ENCODE data around the gene PROKR1. TPM values are rescaled to one million over a fixed set of nuclear protein-coding genes. Genes with fewer than 3 reads are reported as not detected.
A peak's percentile ranks its signal among the peaks of the same experiment; 100 is the strongest.
"Not testable (repeated sequence)": the region's sequence is repeated elsewhere in the genome, so short reads cannot be mapped to it uniquely, and the experiment has no call there.

Gene PROKR1
- total RNA-seq, 2 experiments from 2014 or later, result not detected

DNA sequence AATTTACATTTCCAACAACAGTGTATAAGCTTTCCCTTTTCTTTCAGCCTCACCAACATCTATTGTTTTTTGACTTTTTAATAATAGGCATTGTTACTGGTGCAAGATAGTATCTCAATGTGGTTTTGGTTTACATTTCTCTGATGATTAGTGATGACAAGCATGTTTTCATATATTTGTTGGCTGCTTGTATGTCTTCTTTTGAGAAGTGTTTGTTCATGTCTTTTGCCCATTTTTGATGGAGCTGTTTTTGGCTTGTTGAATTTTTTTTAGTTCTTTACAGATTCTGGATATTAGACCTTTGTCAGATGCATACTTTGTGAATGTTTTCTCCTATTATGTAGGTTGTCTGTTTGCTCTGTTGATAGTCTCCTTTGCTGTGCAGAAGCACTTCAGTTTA, 32.1 kb downstream of the PROKR1 start:
- Mint-ChIP-seq H3K36me3 (ENCODE audit: low read depth) (peaks cover 9% of the 10 kb centered on the region), H3K27ac (no peak overlapping the region), H3K9me3 (peaks cover 3% of the 10 kb centered on the region), H3K27me3 (no peaks in the 10 kb centered on the region), H3K4me3 (no peak overlapping the region), H3K4me1 (ENCODE audit: low read depth) (no peaks in the 10 kb centered on the region)
- Histone ChIP-seq H3K36me3 (ENCODE audit: insufficient read depth, low read length) (no peaks in the 10 kb centered on the region), H3K4me1 (ENCODE audit: insufficient read depth, low read length) (no peaks in the 10 kb centered on the region), H3K27me3 (ENCODE audit: control insufficient read depth in 1 of 2, insufficient read depth in 2 of 2, low read length in 2 of 2) (peaks cover 0 to 3% of the 10 kb centered on the region in 2 experiments), H3K9me3 (ENCODE audit: control insufficient read depth in 1 of 2, insufficient read depth in 1 of 2, low read length in 2 of 2) (no peaks in the 10 kb centered on the region), H3K27ac (ENCODE audit: low read depth in 1 of 2, low read length in 2 of 2) (no peak overlapping the region), H3K4me3 (ENCODE audit: low read length) (no peak overlapping the region)
- TF ChIP-seq, protein P1, sequence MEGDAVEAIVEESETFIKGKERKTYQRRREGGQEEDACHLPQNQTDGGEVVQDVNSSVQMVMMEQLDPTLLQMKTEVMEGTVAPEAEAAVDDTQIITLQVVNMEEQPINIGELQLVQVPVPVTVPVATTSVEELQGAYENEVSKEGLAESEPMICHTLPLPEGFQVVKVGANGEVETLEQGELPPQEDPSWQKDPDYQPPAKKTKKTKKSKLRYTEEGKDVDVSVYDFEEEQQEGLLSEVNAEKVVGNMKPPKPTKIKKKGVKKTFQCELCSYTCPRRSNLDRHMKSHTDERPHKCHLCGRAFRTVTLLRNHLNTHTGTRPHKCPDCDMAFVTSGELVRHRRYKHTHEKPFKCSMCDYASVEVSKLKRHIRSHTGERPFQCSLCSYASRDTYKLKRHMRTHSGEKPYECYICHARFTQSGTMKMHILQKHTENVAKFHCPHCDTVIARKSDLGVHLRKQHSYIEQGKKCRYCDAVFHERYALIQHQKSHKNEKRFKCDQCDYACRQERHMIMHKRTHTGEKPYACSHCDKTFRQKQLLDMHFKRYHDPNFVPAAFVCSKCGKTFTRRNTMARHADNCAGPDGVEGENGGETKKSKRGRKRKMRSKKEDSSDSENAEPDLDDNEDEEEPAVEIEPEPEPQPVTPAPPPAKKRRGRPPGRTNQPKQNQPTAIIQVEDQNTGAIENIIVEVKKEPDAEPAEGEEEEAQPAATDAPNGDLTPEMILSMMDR (IDR thresholded peaks at IDR 0.05), result no peak
- DNase-seq (no peak), ATAC-seq (ENCODE audit: poor library complexity) (no peak)
- CTCF ChIA-PET, result interaction anchor here (0.7 kb wide), 1 partner anchor 232 kb away, joined by 5 read pairs; no protein-coding TSS in a partner anchor
- POLR2A ChIA-PET, result no interaction called here
- intact Hi-C loops (cut with DNase I, micrococcal nuclease), result no loop called here

DNA sequence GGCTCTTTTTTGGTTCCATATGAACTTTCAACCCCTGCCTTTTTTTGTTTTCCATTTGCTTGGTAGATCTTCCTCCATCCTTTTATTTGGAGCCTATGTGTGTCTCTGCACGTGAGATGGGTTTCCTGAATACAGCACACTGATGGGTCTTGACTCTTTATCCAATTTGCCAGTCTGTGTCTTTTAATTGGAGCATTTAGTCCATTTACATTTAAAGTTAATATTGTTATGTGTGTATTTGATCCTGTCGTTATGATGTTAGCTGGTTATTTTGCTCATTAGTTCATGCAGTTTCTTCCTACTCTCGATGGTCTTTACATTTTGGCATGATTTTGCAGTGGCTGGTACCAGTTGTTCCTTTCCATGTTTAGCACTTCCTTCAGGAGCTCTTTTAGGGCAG, 34.5 kb downstream of the PROKR1 start:
- H3K27ac ChIP-seq (ENCODE audit: low read depth in 1 of 2, low read length in 2 of 2); H3K9me3 ChIP-seq (ENCODE audit: control insufficient read depth in 1 of 2, insufficient read depth in 1 of 2, low read length in 2 of 2); H3K36me3 ChIP-seq (ENCODE audit: insufficient read depth, low read length); ATAC-seq (ENCODE audit: poor library complexity); H3K4me3 ChIP-seq (ENCODE audit: low read length); CTCF ChIA-PET; H3K9me3 Mint-ChIP-seq; H3K27me3 Mint-ChIP-seq; H3K4me1 ChIP-seq (ENCODE audit: insufficient read depth, low read length); H3K27ac Mint-ChIP-seq; H3K27me3 ChIP-seq (ENCODE audit: control insufficient read depth in 1 of 2, insufficient read depth in 2 of 2, low read length in 2 of 2); POLR2A ChIA-PET; H3K4me3 Mint-ChIP-seq; DNase-seq; intact Hi-C loops (cut with DNase I, micrococcal nuclease); H3K36me3 Mint-ChIP-seq (ENCODE audit: low read depth); H3K4me1 Mint-ChIP-seq (ENCODE audit: low read depth): not testable (repeated sequence)

DNA sequence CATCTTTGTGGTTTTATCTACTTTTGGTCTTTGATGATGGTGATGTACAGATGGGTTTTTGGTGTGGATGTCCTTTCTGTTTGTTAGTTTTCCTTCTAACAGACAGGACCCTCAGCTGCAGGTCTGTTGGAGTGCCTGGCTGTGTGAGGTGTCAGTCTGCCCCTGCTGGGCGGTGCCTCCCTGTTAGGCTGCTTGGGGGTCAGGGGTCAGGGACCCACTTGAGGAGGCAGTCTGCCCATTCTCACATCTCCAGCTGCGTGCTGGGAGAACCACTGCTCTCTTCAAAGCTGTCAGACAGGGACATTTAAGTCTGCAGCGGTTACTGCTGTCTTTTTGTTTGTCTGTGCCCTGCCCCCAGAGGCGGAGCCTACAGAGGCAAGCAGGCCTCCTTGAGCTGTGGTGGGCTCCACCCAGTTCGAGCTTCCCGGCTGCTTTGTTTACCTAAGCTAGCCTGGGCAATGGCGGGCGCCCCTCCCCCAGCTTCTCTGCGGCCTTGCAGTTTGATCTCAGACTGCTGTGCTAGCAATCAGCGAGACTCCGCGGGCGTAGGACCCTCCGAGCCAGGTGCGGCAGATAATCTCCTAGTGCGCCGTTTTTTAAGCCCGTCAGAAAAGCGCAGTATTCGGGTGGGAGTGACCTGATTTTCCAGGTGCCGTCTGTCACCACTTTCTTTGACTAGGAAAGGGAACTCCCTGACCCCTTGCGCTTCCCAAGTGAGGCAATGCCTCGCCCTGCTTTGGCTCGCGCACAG, 36.0 kb downstream of the PROKR1 start:
- ChIA-PET CTCF (interaction anchor here (1.2 kb wide), 1 partner anchor 14 kb away, joined by 3 read pairs; no protein-coding TSS in a partner anchor), POLR2A (interaction anchor here (0.9 kb wide), 1 partner anchor 42 kb away, joined by 4 read pairs; no protein-coding TSS in a partner anchor)
- Mint-ChIP-seq H3K27ac (peak overlapping the region; percentile 89), H3K4me3 (peak overlapping the region; percentile 85)
- H3K4me1 ChIP-seq (ENCODE audit: insufficient read depth, low read length); ATAC-seq (ENCODE audit: poor library complexity); H3K4me1 Mint-ChIP-seq (ENCODE audit: low read depth); H3K36me3 ChIP-seq (ENCODE audit: insufficient read depth, low read length); H3K9me3 Mint-ChIP-seq; H3K27me3 Mint-ChIP-seq; H3K27me3 ChIP-seq (ENCODE audit: control insufficient read depth in 1 of 2, insufficient read depth in 2 of 2, low read length in 2 of 2); H3K4me3 ChIP-seq (ENCODE audit: low read length); H3K27ac ChIP-seq (ENCODE audit: low read depth in 1 of 2, low read length in 2 of 2); H3K36me3 Mint-ChIP-seq (ENCODE audit: low read depth); H3K9me3 ChIP-seq (ENCODE audit: control insufficient read depth in 1 of 2, insufficient read depth in 1 of 2, low read length in 2 of 2); intact Hi-C loops (cut with DNase I, micrococcal nuclease): not testable (repeated sequence)
- peak in 10 of 14 experiments; percentile 1 to 31 (median 16) for DNase-seq

DNA sequence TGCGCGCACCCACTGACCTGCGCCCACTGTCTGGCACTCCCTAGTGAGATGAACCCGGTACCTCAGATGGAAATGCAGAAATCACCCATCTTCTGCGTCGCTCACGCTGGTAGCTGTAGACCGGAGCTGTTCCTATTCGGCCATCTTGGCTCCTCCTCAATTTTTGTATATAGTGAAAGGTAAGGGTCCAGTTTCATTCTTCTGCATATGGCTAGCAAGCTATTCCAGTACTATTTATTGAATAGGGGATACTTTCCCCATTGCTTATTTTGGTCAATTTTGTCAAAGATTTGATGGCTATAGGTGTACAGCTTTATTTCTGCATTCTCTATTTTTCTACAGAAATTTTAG, 36.5 kb downstream of the PROKR1 start:
- DNase-seq; H3K27me3 Mint-ChIP-seq; H3K9me3 ChIP-seq (ENCODE audit: control insufficient read depth in 1 of 2, insufficient read depth in 1 of 2, low read length in 2 of 2); H3K9me3 Mint-ChIP-seq; H3K27ac ChIP-seq (ENCODE audit: low read depth in 1 of 2, low read length in 2 of 2); H3K4me1 Mint-ChIP-seq (ENCODE audit: low read depth); H3K4me1 ChIP-seq (ENCODE audit: insufficient read depth, low read length); H3K27me3 ChIP-seq (ENCODE audit: control insufficient read depth in 1 of 2, insufficient read depth in 2 of 2, low read length in 2 of 2); intact Hi-C loops (cut with DNase I, micrococcal nuclease); H3K36me3 Mint-ChIP-seq (ENCODE audit: low read depth); ATAC-seq (ENCODE audit: poor library complexity); H3K36me3 ChIP-seq (ENCODE audit: insufficient read depth, low read length): not testable (repeated sequence)
- Mint-ChIP-seq H3K27ac (peak overlapping the region; percentile 89), H3K4me3 (peak overlapping the region; percentile 85)
- POLR2A ChIA-PET, result interaction anchor here (0.9 kb wide), 1 partner anchor 41 kb away, joined by 4 read pairs; no protein-coding TSS in a partner anchor
- peak overlapping the region; percentile 10 for H3K4me3 ChIP-seq (ENCODE audit: low read length)
- CTCF ChIA-PET, result interaction anchor here (1.2 kb wide), 1 partner anchor 14 kb away, joined by 3 read pairs; no protein-coding TSS in a partner anchor
